ENCODE measurements around the gene NCF2. TPM values are rescaled to one million over a fixed set of nuclear protein-coding genes. Genes with fewer than 3 reads are reported as not detected.

NCF2 gene
- total and polyA plus RNA-seq, 4 donors, result 38.7 to 193 (median 74.3) TPM

- Histone ChIP-seq H3K27ac (ENCODE audit: low read depth in 1 of 2, low read length in 1 of 2) (no peak overlapping the region), H3K4me3 (no peak overlapping the region), H3K36me3 (ENCODE audit: control insufficient read depth in 4 of 4, insufficient read depth in 4 of 4, low read length in 4 of 4) (no peaks in the 10 kb centered on the region), H3K9me3 (ENCODE audit: control insufficient read depth in 4 of 4, insufficient read depth in 3 of 4, low read length in 3 of 4) (no peaks in the 10 kb centered on the region), H3K9ac (ENCODE audit: insufficient read depth in 1 of 2, low read length in 2 of 2) (no peak overlapping the region), H3K4me1 (ENCODE audit: control insufficient read depth in 5 of 5, insufficient read depth in 5 of 5, low read length in 5 of 5) (peaks cover 7 to 21% (median 7%) of the 10 kb centered on the region in 5 donors), H3K27me3 (ENCODE audit: control insufficient read depth in 3 of 3, insufficient read depth in 3 of 3, low read length in 2 of 3) (no peaks in the 10 kb centered on the region)
- TF ChIP-seq, protein P1, sequence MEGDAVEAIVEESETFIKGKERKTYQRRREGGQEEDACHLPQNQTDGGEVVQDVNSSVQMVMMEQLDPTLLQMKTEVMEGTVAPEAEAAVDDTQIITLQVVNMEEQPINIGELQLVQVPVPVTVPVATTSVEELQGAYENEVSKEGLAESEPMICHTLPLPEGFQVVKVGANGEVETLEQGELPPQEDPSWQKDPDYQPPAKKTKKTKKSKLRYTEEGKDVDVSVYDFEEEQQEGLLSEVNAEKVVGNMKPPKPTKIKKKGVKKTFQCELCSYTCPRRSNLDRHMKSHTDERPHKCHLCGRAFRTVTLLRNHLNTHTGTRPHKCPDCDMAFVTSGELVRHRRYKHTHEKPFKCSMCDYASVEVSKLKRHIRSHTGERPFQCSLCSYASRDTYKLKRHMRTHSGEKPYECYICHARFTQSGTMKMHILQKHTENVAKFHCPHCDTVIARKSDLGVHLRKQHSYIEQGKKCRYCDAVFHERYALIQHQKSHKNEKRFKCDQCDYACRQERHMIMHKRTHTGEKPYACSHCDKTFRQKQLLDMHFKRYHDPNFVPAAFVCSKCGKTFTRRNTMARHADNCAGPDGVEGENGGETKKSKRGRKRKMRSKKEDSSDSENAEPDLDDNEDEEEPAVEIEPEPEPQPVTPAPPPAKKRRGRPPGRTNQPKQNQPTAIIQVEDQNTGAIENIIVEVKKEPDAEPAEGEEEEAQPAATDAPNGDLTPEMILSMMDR (IDR thresholded peaks at IDR 0.05; ENCODE audit: control extremely low read depth, extremely low read depth), result no peak
- DNase-seq (no peak), ATAC-seq (ENCODE audit: insufficient read depth, low FRiP score) (no peak)
- WGBS, 2 donors, result 38 to 52% methylated on average over 2 of the region's 2 CpGs
Observed at GRCh38 chr1:183611021-183611420, 20.8 kb upstream of the NCF2 start.

DNA sequence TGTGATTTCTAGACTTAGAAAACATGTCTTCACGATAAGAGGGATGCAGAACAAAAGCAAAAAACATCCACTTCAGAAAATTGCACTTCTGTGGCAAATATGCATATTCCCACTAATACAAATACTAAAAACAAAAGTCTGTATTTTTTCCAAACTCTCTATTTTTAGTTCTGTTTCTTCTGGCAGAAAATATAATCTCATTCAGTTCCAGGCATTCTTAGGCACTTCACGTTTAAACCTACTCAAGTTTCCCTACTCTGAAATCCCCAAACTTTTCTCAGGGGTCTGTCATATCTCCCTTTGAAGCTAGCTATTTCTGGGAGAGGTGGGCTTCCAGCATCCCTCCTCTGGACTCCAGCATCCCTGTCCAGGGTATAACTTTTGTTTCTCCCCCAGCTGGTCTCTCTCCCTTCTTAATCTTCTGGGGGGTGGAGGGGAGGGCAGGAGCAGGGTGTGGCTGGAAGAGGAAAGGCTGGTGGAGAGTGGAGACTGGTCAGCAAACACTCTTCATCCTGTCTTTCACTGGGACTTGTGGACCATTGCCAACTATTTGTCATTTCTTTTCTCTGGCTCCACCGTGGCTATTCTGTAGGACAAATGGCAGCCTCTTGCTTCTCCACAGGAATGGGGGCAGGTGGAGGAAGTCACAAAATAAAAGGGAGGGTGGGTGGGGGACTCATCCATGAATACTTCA is 19.6 kb upstream of the NCF2 start:
- H3K27me3 ChIP-seq (ENCODE audit: control insufficient read depth in 3 of 3, insufficient read depth in 3 of 3, low read length in 2 of 3), result no peaks in the 10 kb centered on the region
- H3K9me3 ChIP-seq (ENCODE audit: control insufficient read depth in 4 of 4, insufficient read depth in 3 of 4, low read length in 3 of 4), result no peaks in the 10 kb centered on the region
- no peak overlapping the region for H3K4me3 ChIP-seq
- WGBS, 2 donors, result 18 to 50% methylated on average over 3 of the region's 3 CpGs
- H3K27ac ChIP-seq (ENCODE audit: low read depth in 1 of 2, low read length in 1 of 2), result peak overlapping the region in 1 of 2 donors; percentile 39
- DNase-seq, result peak; percentile 37 to 79 (median 55)
- H3K36me3 ChIP-seq (ENCODE audit: control insufficient read depth in 4 of 4, insufficient read depth in 4 of 4, low read length in 4 of 4), result no peaks in the 10 kb centered on the region
- H3K4me1 ChIP-seq (ENCODE audit: control insufficient read depth in 5 of 5, insufficient read depth in 5 of 5, low read length in 5 of 5), result peaks cover 7 to 21% (median 7%) of the 10 kb centered on the region in 5 donors
- TF ChIP-seq, protein P1 (IDR thresholded peaks at IDR 0.05; ENCODE audit: control extremely low read depth, extremely low read depth), result no peak
- H3K9ac ChIP-seq (ENCODE audit: insufficient read depth in 1 of 2, low read length in 2 of 2), result no peak overlapping the region
- ATAC-seq (ENCODE audit: insufficient read depth, low FRiP score), result no peak

GRCh38 chr1:183609313-183609712 is 19.1 kb upstream of the NCF2 start:
- DNase-seq (peak in 2 of 3 donors; percentile 52 to 56), ATAC-seq (ENCODE audit: insufficient read depth, low FRiP score) (peak; percentile 84)
- TF ChIP-seq, protein P1 (IDR thresholded peaks at IDR 0.05; ENCODE audit: control extremely low read depth, extremely low read depth), result peak; percentile 23
- H3K36me3 ChIP-seq (ENCODE audit: control insufficient read depth in 4 of 4, insufficient read depth in 4 of 4, low read length in 4 of 4), result no peaks in the 10 kb centered on the region
- no peaks in the 10 kb centered on the region for H3K27me3 ChIP-seq (ENCODE audit: control insufficient read depth in 3 of 3, insufficient read depth in 3 of 3, low read length in 2 of 3)
- H3K9me3 ChIP-seq (ENCODE audit: control insufficient read depth in 4 of 4, insufficient read depth in 3 of 4, low read length in 3 of 4), result no peaks in the 10 kb centered on the region
- peak overlapping the region; percentile 29 to 56 for H3K27ac ChIP-seq (ENCODE audit: low read depth in 1 of 2, low read length in 1 of 2)
- peaks cover 7 to 21% (median 7%) of the 10 kb centered on the region in 5 donors for H3K4me1 ChIP-seq (ENCODE audit: control insufficient read depth in 5 of 5, insufficient read depth in 5 of 5, low read length in 5 of 5)
- H3K4me3 ChIP-seq, result no peak overlapping the region
- no peak overlapping the region for H3K9ac ChIP-seq (ENCODE audit: insufficient read depth in 1 of 2, low read length in 2 of 2)
- 38 to 41% methylated on average over 5 of the region's 5 CpGs for WGBS, 2 donors
